ENCODE data around the gene CEND1. TPM values are rescaled to one million over a fixed set of nuclear protein-coding genes. Genes with fewer than 3 reads are reported as not detected.

Gene CEND1
- total and polyA plus RNA-seq, 2 of the 13 experiments (the other 11 are each of a cell fraction or from before 2014, with no cell fraction given) = not detected

DNA sequence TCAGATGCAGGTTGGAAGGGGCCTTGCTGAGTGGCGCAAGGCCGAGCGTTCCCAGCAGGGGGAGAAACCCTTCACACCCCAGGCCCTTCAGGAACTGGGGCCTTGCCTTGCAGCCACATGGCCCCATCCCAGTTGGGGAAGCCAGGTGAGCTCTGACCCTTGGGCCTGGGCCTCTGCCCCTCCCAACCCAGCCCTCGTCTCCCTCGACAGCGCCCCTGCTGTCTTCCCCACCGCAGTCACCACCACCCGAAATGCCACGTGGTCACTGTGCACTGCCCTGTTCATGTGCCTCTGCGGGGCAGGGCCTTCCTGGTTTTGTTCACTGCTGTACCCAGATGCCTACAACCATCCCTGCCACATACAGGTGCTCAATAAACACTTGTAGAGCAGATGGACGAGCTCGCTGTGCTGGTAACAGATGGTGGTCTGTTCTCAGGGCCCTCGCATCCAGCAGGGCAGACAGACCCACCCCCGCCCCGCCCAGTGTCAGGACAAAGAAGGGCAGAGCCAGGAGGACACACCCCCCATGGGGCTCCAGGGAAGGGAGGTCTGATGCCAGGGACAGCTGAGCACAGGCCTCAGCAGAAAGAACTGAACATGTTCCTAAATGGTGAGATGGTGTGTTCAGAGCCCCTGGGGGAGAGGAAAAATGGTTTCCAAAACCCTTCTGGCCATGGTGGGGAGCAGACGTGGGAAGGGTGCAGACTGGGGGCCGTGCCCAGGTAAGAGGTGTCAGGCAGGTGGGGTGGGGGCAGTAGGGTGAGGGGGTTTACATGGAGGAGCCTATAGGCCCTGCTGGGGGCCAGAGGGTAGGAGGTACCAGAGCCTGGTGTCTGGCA, 48.8 kb upstream of the CEND1 start (continued):
- TF ChIP-seq, protein P1, sequence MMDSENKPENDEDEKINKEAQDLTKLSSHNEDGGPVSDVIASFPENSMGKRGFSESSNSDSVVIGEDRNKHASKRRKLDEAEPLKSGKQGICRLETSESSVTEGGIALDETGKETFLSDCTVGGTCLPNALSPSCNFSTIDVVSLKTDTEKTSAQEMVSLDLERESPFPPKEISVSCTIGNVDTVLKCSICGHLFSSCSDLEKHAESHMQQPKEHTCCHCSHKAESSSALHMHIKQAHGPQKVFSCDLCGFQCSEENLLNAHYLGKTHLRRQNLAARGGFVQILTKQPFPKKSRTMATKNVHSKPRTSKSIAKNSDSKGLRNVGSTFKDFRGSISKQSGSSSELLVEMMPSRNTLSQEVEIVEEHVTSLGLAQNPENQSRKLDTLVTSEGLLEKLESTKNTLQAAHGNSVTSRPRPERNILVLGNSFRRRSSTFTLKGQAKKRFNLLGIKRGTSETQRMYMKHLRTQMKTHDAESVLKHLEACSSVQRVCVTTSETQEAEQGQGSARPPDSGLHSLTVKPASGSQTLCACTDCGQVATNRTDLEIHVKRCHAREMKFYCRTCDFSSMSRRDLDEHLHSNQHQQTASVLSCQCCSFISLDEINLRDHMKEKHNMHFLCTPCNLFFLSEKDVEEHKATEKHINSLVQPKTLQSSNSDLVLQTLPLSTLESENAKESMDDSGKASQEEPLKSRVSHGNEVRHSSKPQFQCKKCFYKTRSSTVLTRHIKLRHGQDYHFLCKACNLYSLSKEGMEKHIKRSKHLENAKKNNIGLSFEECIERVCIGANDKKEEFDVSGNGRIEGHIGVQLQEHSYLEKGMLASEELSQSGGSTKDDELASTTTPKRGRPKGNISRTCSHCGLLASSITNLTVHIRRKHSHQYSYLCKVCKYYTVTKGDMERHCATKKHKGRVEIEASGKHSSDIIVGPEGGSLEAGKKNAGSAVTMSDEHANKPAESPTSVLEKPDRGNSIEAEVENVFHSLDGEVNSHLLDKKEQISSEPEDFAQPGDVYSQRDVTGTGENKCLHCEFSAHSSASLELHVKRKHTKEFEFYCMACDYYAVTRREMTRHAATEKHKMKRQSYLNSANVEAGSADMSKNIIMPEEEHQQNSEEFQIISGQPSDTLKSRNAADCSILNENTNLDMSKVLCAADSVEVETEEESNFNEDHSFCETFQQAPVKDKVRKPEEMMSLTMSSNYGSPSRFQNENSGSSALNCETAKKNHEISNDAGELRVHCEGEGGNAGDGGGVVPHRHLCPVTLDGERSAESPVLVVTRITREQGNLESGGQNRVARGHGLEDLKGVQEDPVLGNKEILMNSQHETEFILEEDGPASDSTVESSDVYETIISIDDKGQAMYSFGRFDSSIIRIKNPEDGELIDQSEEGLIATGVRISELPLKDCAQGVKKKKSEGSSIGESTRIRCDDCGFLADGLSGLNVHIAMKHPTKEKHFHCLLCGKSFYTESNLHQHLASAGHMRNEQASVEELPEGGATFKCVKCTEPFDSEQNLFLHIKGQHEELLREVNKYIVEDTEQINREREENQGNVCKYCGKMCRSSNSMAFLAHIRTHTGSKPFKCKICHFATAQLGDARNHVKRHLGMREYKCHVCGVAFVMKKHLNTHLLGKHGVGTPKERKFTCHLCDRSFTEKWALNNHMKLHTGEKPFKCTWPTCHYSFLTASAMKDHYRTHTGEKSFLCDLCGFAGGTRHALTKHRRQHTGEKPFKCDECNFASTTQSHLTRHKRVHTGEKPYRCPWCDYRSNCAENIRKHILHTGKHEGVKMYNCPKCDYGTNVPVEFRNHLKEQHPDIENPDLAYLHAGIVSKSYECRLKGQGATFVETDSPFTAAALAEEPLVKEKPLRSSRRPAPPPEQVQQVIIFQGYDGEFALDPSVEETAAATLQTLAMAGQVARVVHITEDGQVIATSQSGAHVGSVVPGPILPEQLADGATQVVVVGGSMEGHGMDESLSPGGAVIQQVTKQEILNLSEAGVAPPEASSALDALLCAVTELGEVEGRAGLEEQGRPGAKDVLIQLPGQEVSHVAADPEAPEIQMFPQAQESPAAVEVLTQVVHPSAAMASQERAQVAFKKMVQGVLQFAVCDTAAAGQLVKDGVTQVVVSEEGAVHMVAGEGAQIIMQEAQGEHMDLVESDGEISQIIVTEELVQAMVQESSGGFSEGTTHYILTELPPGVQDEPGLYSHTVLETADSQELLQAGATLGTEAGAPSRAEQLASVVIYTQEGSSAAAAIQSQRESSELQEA (CRISPR knock-in tag; IDR thresholded peaks at IDR 0.05; ENCODE audit: not compliant biosample characterization) = no peak
- TF ChIP-seq, protein P2, sequence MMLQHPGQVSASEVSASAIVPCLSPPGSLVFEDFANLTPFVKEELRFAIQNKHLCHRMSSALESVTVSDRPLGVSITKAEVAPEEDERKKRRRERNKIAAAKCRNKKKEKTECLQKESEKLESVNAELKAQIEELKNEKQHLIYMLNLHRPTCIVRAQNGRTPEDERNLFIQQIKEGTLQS (CRISPR knock-in tag; IDR thresholded peaks at IDR 0.05) = 0 out of 2 replicates have a peak, but pooled peaks have one; percentile 37
- TF ChIP-seq GLI4 (CRISPR knock-in tag; IDR thresholded peaks at IDR 0.05; ENCODE audit: borderline replicate concordance) (no peak), RAD51 (IDR thresholded peaks at IDR 0.05; ENCODE audit: borderline replicate concordance) (no peak), ZNF143 (CRISPR knock-in tag; IDR thresholded peaks at IDR 0.05) (no peak), ZNF773 (CRISPR knock-in tag; IDR thresholded peaks at IDR 0.05; ENCODE audit: borderline replicate concordance) (no peak)
- TF ChIP-seq, protein P3, sequence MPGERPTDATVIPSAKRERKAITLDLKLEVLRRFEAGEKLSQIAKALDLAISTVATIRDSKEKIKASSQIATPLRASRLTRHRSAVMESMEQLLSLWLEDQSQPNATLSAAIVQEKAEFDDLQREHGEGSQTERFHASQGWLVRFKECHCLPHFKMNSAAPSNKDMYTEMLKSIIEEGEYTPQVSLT (CRISPR knock-in tag; IDR thresholded peaks at IDR 0.05; ENCODE audit: borderline replicate concordance, low read depth) = no peak
- TF ChIP-seq, protein P4, sequence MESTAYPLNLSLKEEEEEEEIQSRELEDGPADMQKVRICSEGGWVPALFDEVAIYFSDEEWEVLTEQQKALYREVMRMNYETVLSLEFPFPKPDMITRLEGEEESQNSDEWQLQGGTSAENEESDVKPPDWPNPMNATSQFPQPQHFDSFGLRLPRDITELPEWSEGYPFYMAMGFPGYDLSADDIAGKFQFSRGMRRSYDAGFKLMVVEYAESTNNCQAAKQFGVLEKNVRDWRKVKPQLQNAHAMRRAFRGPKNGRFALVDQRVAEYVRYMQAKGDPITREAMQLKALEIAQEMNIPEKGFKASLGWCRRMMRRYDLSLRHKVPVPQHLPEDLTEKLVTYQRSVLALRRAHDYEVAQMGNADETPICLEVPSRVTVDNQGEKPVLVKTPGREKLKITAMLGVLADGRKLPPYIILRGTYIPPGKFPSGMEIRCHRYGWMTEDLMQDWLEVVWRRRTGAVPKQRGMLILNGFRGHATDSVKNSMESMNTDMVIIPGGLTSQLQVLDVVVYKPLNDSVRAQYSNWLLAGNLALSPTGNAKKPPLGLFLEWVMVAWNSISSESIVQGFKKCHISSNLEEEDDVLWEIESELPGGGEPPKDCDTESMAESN (CRISPR knock-in tag; conservative IDR thresholded peaks at IDR 0.05) = no peak
- TF ChIP-seq, protein P5, sequence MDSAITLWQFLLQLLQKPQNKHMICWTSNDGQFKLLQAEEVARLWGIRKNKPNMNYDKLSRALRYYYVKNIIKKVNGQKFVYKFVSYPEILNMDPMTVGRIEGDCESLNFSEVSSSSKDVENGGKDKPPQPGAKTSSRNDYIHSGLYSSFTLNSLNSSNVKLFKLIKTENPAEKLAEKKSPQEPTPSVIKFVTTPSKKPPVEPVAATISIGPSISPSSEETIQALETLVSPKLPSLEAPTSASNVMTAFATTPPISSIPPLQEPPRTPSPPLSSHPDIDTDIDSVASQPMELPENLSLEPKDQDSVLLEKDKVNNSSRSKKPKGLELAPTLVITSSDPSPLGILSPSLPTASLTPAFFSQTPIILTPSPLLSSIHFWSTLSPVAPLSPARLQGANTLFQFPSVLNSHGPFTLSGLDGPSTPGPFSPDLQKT (CRISPR knock-in tag; IDR thresholded peaks at IDR 0.05; ENCODE audit: borderline replicate concordance) = no peak
- TF ChIP-seq, protein P6, sequence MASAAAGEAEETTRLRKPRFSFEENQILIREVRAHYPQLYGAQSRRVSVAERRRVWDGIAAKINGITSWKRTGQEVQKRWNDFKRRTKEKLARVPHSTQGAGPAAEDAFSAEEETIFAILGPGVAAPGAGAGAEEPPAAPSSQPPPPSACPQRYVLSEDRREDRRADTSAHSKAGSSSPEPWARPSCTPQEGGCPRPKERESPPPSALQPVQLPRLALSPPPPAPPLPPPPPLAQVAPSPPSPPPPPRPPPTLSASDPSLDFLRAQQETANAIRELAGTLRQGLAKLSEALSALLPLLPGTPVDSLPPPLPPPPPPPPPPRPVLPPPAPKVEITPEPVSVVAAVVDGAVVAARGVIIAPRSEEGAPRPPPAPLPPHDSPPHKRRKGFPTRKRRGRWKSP (CRISPR knock-in tag; IDR thresholded peaks at IDR 0.05) = peak; percentile 61; the same call in 1 of the 2 replicates
- TF ChIP-seq, protein P7, sequence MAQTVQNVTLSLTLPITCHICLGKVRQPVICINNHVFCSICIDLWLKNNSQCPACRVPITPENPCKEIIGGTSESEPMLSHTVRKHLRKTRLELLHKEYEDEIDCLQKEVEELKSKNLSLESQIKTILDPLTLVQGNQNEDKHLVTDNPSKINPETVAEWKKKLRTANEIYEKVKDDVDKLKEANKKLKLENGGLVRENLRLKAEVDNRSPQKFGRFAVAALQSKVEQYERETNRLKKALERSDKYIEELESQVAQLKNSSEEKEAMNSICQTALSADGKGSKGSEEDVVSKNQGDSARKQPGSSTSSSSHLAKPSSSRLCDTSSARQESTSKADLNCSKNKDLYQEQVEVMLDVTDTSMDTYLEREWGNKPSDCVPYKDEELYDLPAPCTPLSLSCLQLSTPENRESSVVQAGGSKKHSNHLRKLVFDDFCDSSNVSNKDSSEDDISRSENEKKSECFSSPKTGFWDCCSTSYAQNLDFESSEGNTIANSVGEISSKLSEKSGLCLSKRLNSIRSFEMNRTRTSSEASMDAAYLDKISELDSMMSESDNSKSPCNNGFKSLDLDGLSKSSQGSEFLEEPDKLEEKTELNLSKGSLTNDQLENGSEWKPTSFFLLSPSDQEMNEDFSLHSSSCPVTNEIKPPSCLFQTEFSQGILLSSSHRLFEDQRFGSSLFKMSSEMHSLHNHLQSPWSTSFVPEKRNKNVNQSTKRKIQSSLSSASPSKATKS (CRISPR knock-in tag; IDR thresholded peaks at IDR 0.05) = no peak

All from HepG2 (cell line).